ENCODE results near the gene CACNA1E. TPM values are rescaled to one million over a fixed set of nuclear protein-coding genes. Genes with fewer than 3 reads are reported as not detected.

CACNA1E gene
- total and polyA plus RNA-seq, 2 of the 4 experiments (the other 2 are of a cell fraction): not detected

DNA sequence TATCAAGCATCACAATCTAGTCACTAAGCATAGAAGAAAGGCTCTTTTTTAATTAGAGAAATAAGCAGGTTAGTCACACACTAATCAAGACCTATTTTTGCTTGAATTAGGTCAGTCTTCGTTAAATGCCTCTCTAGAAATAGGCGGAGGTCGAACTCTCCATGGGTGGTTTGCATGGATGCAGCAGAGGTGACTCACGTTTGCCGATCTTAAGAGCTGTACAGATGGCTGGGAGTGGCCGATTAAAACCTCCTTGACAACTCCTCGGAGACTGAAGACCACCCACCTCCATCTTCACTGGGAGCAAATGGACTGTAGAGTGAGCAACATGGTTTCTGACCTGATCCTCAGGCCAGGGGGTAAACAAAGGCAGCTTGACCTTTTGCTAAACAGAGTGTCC lies 328.9 kb downstream of the CACNA1E start:
- no peak overlapping the region for H3K4me2 ChIP-seq (ENCODE audit: low read depth, low read length)
- H2BK20ac ChIP-seq (ENCODE audit: low read depth, low read length): no peak overlapping the region
- no peak overlapping the region for H4K8ac ChIP-seq (ENCODE audit: low read depth in 2 of 2, low read length in 2 of 2)
- DNase-seq: no peak
- WGBS, 2 experiments (ENCODE audit: extremely low coverage in 2 of 2, insufficient read length in 1 of 2): no CpG with 5 or more reads among the region's 7 CpGs
- no peaks in the 10 kb centered on the region for H3K4me1 ChIP-seq (ENCODE audit: control insufficient read depth, insufficient read depth, low read length)
- no peaks in the 10 kb centered on the region for H3K9me1 ChIP-seq (ENCODE audit: insufficient read depth, low read length)
- in situ Hi-C loops (cut with MboI; ENCODE audit: low sequenced_read_pairs) (no loop called here), dilution Hi-C loops (cut with HindIII; ENCODE audit: low sequenced_read_pairs, unreplicated experiment) (no loop called here), intact Hi-C loops (cut with micrococcal nuclease) (no loop called here)
- no peak for ATAC-seq (ENCODE audit: low read depth)
- no peak overlapping the region for H3K14ac ChIP-seq (replicated peaks; ENCODE audit: low read depth, low read length)
- no peak overlapping the region for H3K56ac ChIP-seq (ENCODE audit: extremely low read depth, insufficient read depth, low read length)
- H2AK9ac ChIP-seq (replicated peaks; ENCODE audit: low read depth, low read length, poor library complexity): no peak overlapping the region
- H2BK15ac ChIP-seq (ENCODE audit: low read depth, low read length): no peak overlapping the region
- H3K79me1 ChIP-seq (ENCODE audit: low read depth in 1 of 2, low read length in 2 of 2): no peaks in the 10 kb centered on the region
- no peak overlapping the region for H3K27ac ChIP-seq (ENCODE audit: insufficient read depth, low read length)
- no peak overlapping the region for H3K23ac ChIP-seq (ENCODE audit: low read depth, low read length)
- no peaks in the 10 kb centered on the region for H3K36me3 ChIP-seq (ENCODE audit: control insufficient read depth, insufficient read depth, low read length)
- H2BK120ac ChIP-seq (ENCODE audit: low read depth, low read length): no peak overlapping the region
- no peaks in the 10 kb centered on the region for H4K20me1 ChIP-seq (ENCODE audit: insufficient read depth, low read length)
- no peak overlapping the region for H4K5ac ChIP-seq (ENCODE audit: low read depth, low read length)
- no peak overlapping the region for H3K4ac ChIP-seq (ENCODE audit: low read depth, low read length)
- CTCF ChIA-PET: no interaction called here
- no peak overlapping the region for H3K9ac ChIP-seq (ENCODE audit: low read depth, low read length)
- no peak overlapping the region for H2AK5ac ChIP-seq (ENCODE audit: low read depth, low read length)
- no TSS peak for BruUV-seq (replicated peaks)
- no peaks in the 10 kb centered on the region for H3K27me3 ChIP-seq (ENCODE audit: control insufficient read depth, insufficient read depth, low read length)
- no peak overlapping the region for H3K18ac ChIP-seq (ENCODE audit: low read depth, low read length)
- TF ChIP-seq CHD1 (IDR thresholded peaks at IDR 0.05; ENCODE audit: low read depth, low read length) (no peak), RCOR1 (IDR thresholded peaks at IDR 0.05; ENCODE audit: insufficient replicate concordance, low read length) (no peak), MAFK (IDR thresholded peaks at IDR 0.05; ENCODE audit: low read depth, low read length) (no peak), MAZ (IDR thresholded peaks at IDR 0.05; ENCODE audit: borderline replicate concordance, low read depth, low read length) (no peak), MXI1 (IDR thresholded peaks at IDR 0.05; ENCODE audit: borderline replicate concordance, low read depth, low read length) (no peak), NFE2L2 (IDR thresholded peaks at IDR 0.05; ENCODE audit: low read depth, low read length) (no peak), BHLHE40 (IDR thresholded peaks at IDR 0.05; ENCODE audit: low read depth, low read length) (no peak), SMC3 (IDR thresholded peaks at IDR 0.05; ENCODE audit: low read depth, low read length) (no peak), CEBPB (IDR thresholded peaks at IDR 0.05; ENCODE audit: low read depth, low read length) (no peak), RAD21 (IDR thresholded peaks at IDR 0.05; ENCODE audit: low read length) (no peak), FOS (IDR thresholded peaks at IDR 0.05; ENCODE audit: low read depth, low read length) (no peak), POLR2A (IDR thresholded peaks at IDR 0.05; ENCODE audit: low read depth, low read length) (no peak), RFX5 (IDR thresholded peaks at IDR 0.05; ENCODE audit: low read depth, low read length) (no peak)
- TF ChIP-seq, protein P1, sequence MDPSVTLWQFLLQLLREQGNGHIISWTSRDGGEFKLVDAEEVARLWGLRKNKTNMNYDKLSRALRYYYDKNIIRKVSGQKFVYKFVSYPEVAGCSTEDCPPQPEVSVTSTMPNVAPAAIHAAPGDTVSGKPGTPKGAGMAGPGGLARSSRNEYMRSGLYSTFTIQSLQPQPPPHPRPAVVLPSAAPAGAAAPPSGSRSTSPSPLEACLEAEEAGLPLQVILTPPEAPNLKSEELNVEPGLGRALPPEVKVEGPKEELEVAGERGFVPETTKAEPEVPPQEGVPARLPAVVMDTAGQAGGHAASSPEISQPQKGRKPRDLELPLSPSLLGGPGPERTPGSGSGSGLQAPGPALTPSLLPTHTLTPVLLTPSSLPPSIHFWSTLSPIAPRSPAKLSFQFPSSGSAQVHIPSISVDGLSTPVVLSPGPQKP (IDR thresholded peaks at IDR 0.05; ENCODE audit: borderline replicate concordance, low read depth, low read length): no peak
- TF ChIP-seq, protein P2, sequence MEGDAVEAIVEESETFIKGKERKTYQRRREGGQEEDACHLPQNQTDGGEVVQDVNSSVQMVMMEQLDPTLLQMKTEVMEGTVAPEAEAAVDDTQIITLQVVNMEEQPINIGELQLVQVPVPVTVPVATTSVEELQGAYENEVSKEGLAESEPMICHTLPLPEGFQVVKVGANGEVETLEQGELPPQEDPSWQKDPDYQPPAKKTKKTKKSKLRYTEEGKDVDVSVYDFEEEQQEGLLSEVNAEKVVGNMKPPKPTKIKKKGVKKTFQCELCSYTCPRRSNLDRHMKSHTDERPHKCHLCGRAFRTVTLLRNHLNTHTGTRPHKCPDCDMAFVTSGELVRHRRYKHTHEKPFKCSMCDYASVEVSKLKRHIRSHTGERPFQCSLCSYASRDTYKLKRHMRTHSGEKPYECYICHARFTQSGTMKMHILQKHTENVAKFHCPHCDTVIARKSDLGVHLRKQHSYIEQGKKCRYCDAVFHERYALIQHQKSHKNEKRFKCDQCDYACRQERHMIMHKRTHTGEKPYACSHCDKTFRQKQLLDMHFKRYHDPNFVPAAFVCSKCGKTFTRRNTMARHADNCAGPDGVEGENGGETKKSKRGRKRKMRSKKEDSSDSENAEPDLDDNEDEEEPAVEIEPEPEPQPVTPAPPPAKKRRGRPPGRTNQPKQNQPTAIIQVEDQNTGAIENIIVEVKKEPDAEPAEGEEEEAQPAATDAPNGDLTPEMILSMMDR (conservative IDR thresholded peaks at IDR 0.05; ENCODE audit: low read depth, low read length): no peak
- TF ChIP-seq, protein P3, sequence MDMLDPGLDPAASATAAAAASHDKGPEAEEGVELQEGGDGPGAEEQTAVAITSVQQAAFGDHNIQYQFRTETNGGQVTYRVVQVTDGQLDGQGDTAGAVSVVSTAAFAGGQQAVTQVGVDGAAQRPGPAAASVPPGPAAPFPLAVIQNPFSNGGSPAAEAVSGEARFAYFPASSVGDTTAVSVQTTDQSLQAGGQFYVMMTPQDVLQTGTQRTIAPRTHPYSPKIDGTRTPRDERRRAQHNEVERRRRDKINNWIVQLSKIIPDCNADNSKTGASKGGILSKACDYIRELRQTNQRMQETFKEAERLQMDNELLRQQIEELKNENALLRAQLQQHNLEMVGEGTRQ (IDR thresholded peaks at IDR 0.05; ENCODE audit: low read depth, low read length): no peak
- H2BK5ac ChIP-seq (ENCODE audit: low read depth, low read length, poor library complexity, severe bottlenecking): no peak overlapping the region
- POLR2A ChIA-PET (ENCODE audit: unreplicated experiment): no interaction called here
- H3K4me3 ChIP-seq (ENCODE audit: insufficient read depth, low read depth, low read length): no peak overlapping the region
- no peak overlapping the region for H4K91ac ChIP-seq (ENCODE audit: insufficient read depth, low read depth, low read length)
- 0 out of 2 replicates have a peak, but pooled peaks cover 8% of the 10 kb centered on the region for H3K9me3 ChIP-seq (ENCODE audit: control insufficient read depth, insufficient read depth, low read length)
- no peak overlapping the region for H2AFZ ChIP-seq (replicated peaks; ENCODE audit: low read length, poor library complexity)

Measured in IMR-90 (cell line).